OCI-LY3 (cell line): ENCODE results near the gene PRUNE2.

Source experiments
- EZH2phosphoT487 ChIP-seq: fragments of 200-600 bp; shearing (Covaris generic); IDR thresholded peaks from 2 replicates; pipeline ENCODE4 v1.6.1; 2018; ENCODE audit warnings: antibody characterized with exemption, mixed run types, low read depth
- TF ChIP-seq, protein P1 (sequence below): fragments of 200-600, 300-600 bp; sonication (generic); IDR thresholded peaks from 2 replicates; pipeline ENCODE4 v1.5.1; 2014; ENCODE audit warnings: antibody characterized with exemption, low read length, low read depth

DNA sequence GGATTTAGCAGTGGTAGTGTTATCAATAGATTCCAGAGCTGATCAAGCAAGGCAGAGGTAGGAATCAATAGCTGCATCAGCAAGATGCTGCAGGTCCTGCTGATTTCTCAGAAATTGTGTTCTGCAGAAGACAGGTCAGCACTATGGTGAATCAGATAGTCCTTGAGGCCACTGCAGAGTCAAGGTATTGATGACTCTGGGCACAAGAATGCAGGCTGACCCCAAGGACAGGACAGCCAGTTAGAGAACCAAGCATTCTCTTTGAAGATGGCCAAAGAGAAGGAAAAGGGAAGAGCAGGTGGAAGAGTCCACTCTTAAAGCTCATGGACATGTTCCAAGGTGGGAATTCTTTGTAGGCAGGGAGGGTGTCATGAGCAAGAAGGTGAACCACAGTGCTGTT is 28.0 kb downstream of the PRUNE2 start:
- no peak for TF ChIP-seq EZH2phosphoT487
- TF ChIP-seq, protein P1, sequence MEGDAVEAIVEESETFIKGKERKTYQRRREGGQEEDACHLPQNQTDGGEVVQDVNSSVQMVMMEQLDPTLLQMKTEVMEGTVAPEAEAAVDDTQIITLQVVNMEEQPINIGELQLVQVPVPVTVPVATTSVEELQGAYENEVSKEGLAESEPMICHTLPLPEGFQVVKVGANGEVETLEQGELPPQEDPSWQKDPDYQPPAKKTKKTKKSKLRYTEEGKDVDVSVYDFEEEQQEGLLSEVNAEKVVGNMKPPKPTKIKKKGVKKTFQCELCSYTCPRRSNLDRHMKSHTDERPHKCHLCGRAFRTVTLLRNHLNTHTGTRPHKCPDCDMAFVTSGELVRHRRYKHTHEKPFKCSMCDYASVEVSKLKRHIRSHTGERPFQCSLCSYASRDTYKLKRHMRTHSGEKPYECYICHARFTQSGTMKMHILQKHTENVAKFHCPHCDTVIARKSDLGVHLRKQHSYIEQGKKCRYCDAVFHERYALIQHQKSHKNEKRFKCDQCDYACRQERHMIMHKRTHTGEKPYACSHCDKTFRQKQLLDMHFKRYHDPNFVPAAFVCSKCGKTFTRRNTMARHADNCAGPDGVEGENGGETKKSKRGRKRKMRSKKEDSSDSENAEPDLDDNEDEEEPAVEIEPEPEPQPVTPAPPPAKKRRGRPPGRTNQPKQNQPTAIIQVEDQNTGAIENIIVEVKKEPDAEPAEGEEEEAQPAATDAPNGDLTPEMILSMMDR: no peak
